HCT116 (cell line): ENCODE data around the gene ANKRD23. TPM values are rescaled to one million over a fixed set of nuclear protein-coding genes. Genes with fewer than 3 reads are reported as not detected.

Experiments used
- ATAC-seq: fragments of 200-7000 bp; cut with Tn5 transposase; 2 replicates; pipeline ENCODE4 v1.9.1; 2020; ENCODE audit warnings: mild to moderate bottlenecking, moderate library complexity
- BruUV-seq: library from RNA; stranded (reverse); fragments of 400-500 nt; replicated peaks from 2 replicates; lab custom pipeline; 2021; lab: Mats Ljungman, UMichigan
- CTCF ChIA-PET: fragments of 300-600 bp; sonication (Branson Sonifier 250); formaldehyde crosslinking; loops from one replicate; lab custom pipeline; 2021; ENCODE audit warnings: antibody characterized with exemption; lab: Charles Lee
- POLR2A ChIA-PET: fragments of 300-600, 350-600 bp; sonication (Branson Sonifier 250); formaldehyde crosslinking; loops from one replicate; lab custom pipeline; 2021; ENCODE audit warnings: antibody characterized with exemption; lab: Charles Lee
- RAD21 ChIA-PET, 2 experiments: fragments of 300-600 bp; sonication (Branson Sonifier 250); formaldehyde crosslinking; loops; one replicate each; lab custom pipeline; 2023; ENCODE audit warnings: low total read pairs in 2 of 2; ENCODE audit not compliant: uncharacterized antibody in 2 of 2, unreplicated experiment in 2 of 2, low non-redundant PET in 1 of 2; lab: Charles Lee
- DNase-seq: peaks from one replicate; pipeline ENCODE4 v3.0.0-alpha.2; 2010; ENCODE audit warnings: low read depth, low spot score
- H2AFZ ChIP-seq: fragments of 200-600 bp; shearing (Covaris generic), sonication (generic); 2 replicates; pipeline ENCODE4 v1.6.1; 2017; ENCODE audit warnings: low read depth, mixed run types, mixed read lengths, antibody characterized with exemption, low read length; ENCODE audit not compliant: poor library complexity, severe bottlenecking
- H3K27ac ChIP-seq: 2 replicates; pipeline ENCODE4 v1.5.1; 2012; ENCODE audit warnings: low read depth, low read length
- H3K27me3 ChIP-seq: fragments of 200-600 bp; sonication (generic); 2 replicates; pipeline ENCODE4 v1.6.1; 2016; ENCODE audit warnings: mixed run types, low read length, mixed read lengths; ENCODE audit not compliant: insufficient read depth
- H3K36me3 ChIP-seq, 2 experiments: fragments of 200-500 bp in 1 of 2; fragments of 200-600 bp in 1 of 2; sonication (Bioruptor generic) in 1 of 2; sonication (generic) in 1 of 2; 2 replicates each; pipeline versions ENCODE4 v1.5.1 to v1.6.1; 2014 to 2016; ENCODE audit warnings: low read length in 2 of 2, inconsistent platforms in 1 of 2, mixed read lengths in 1 of 2, mixed run types in 1 of 2; ENCODE audit not compliant: insufficient read depth in 2 of 2, control insufficient read depth in 1 of 2
- H3K4me1 ChIP-seq, 2 experiments: fragments of 200-600 bp in 1 of 2; sonication (generic) in 1 of 2; 2 replicates each; pipeline versions ENCODE4 v1.5.1 to v1.6.1; 2012 to 2017; ENCODE audit warnings: low read length in 2 of 2, inconsistent platforms in 1 of 2, mild to moderate bottlenecking in 1 of 2, mixed read lengths in 1 of 2, mixed run types in 1 of 2, moderate library complexity in 1 of 2; ENCODE audit not compliant: insufficient read depth in 2 of 2, control insufficient read depth in 1 of 2
- H3K4me2 ChIP-seq: fragments of 200-600 bp; sonication (generic); 2 replicates; pipeline ENCODE4 v1.6.1; 2017; ENCODE audit warnings: mixed run types, low read length, mixed read lengths
- H3K4me3 ChIP-seq, 2 experiments: fragments of 200-600 bp in 1 of 2; sonication (generic) in 1 of 2; replicated peaks in 1 of 2; 2 replicates each; pipeline ENCODE4 v1.5.1; 2011 to 2016; ENCODE audit warnings: low read length in 2 of 2, control low read depth in 1 of 2, low read depth in 1 of 2, mild to moderate bottlenecking in 1 of 2, mixed read lengths in 1 of 2, mixed run types in 1 of 2
- H3K79me2 ChIP-seq: fragments of 200-600 bp; sonication (generic); 2 replicates; pipeline ENCODE4 v1.6.1; 2017; ENCODE audit warnings: mild to moderate bottlenecking, mixed run types, low read length, moderate library complexity, mixed read lengths; ENCODE audit not compliant: insufficient read depth
- H3K9ac ChIP-seq: fragments of 200-600 bp; sonication (generic); 2 replicates; pipeline ENCODE4 v1.6.1; 2016; ENCODE audit warnings: low read length, mixed read lengths
- H3K9me2 ChIP-seq: fragments of 200-600 bp; sonication (generic), shearing (Covaris generic); 2 replicates; pipeline ENCODE4 v1.6.1; 2017; ENCODE audit warnings: mixed run types, mild to moderate bottlenecking, moderate library complexity; ENCODE audit not compliant: insufficient read depth
- H3K9me3 ChIP-seq, 2 experiments: fragments of 200-500 bp in 1 of 2; fragments of 200-600 bp in 1 of 2; sonication (Bioruptor generic) in 1 of 2; sonication (generic) in 1 of 2; 2 replicates each; pipeline ENCODE4 v1.6.1; 2014 to 2017; ENCODE audit warnings: low read length in 2 of 2, mixed read lengths in 2 of 2, inconsistent platforms in 1 of 2, low read depth in 1 of 2, mild to moderate bottlenecking in 1 of 2, mixed run types in 1 of 2, moderate library complexity in 1 of 2; ENCODE audit not compliant: control insufficient read depth in 1 of 2, insufficient read depth in 1 of 2
- H4K20me1 ChIP-seq: fragments of 200-600 bp; sonication (generic), shearing (Covaris generic); 2 replicates; pipeline ENCODE4 v1.6.1; 2017; ENCODE audit warnings: mixed run types, mild to moderate bottlenecking, moderate library complexity; ENCODE audit not compliant: insufficient read depth
- CBX3 ChIP-seq: IDR thresholded peaks from 2 replicates; pipeline ENCODE4 v1.6.1; 2012; ENCODE audit warnings: low read depth
- EZH2 ChIP-seq: fragments of 200-600 bp; sonication (generic); IDR thresholded peaks from 2 replicates; pipeline ENCODE4 v1.6.1; 2017; ENCODE audit warnings: antibody characterized with exemption, mixed run types
- FOSL1 ChIP-seq: IDR thresholded peaks from 2 replicates; pipeline ENCODE4 v1.6.1; 2012; ENCODE audit warnings: low read depth
- JUND ChIP-seq: IDR thresholded peaks from 2 replicates; pipeline ENCODE4 v1.6.1; 2012
- POLR2AphosphoS5 ChIP-seq: IDR thresholded peaks from 2 replicates; pipeline ENCODE4 v1.6.1; 2011; ENCODE audit warnings: mild to moderate bottlenecking, low read depth, low read length, moderate library complexity
- SP1 ChIP-seq: IDR thresholded peaks from 2 replicates; pipeline ENCODE4 v1.6.1; 2012; ENCODE audit warnings: low read depth
- TCF7L2 ChIP-seq: IDR thresholded peaks from 2 replicates; pipeline ENCODE4 v1.7.0; 2011; ENCODE audit warnings: borderline replicate concordance, inconsistent platforms; ENCODE audit not compliant: insufficient read depth, insufficient read length; ENCODE audit errors: extremely low read depth
- YY1 ChIP-seq: IDR thresholded peaks from 2 replicates; pipeline ENCODE4 v1.6.1; 2011; ENCODE audit warnings: low read length, low read depth, moderate library complexity, mild to moderate bottlenecking; ENCODE audit not compliant: insufficient replicate concordance; ENCODE audit errors: extremely low read depth
- ZBTB33 ChIP-seq: IDR thresholded peaks from 2 replicates; pipeline ENCODE4 v1.6.1; 2011; ENCODE audit warnings: mild to moderate bottlenecking, low read length, moderate library complexity; ENCODE audit not compliant: insufficient replicate concordance; ENCODE audit errors: extremely low read depth
- ZNF274 ChIP-seq: fragments of 200-500 bp; sonication (Bioruptor generic); IDR thresholded peaks from 2 replicates; pipeline ENCODE4 v1.6.1; 2014; ENCODE audit warnings: mild to moderate bottlenecking, low read depth, low read length, inconsistent platforms
- intact Hi-C: fragments of 100-400 bp; cut with micrococcal nuclease; formaldehyde crosslinking; loops from 2 replicates; pipeline ENCODE4 v1.10.0; 2022
- total RNA-seq: library from RNA; stranded (reverse); gene quantifications from one replicate; pipeline ENCODE4 v1.2.1, GENCODE V29; 2021; ENCODE audit not compliant: unreplicated experiment
- TF ChIP-seq, protein P1 (sequence below): IDR thresholded peaks from 2 replicates; pipeline ENCODE4 v1.6.1; 2012

Gene ANKRD23
- total RNA-seq, 1 experiment from 2014 or later, result 1.4 TPM

DNA sequence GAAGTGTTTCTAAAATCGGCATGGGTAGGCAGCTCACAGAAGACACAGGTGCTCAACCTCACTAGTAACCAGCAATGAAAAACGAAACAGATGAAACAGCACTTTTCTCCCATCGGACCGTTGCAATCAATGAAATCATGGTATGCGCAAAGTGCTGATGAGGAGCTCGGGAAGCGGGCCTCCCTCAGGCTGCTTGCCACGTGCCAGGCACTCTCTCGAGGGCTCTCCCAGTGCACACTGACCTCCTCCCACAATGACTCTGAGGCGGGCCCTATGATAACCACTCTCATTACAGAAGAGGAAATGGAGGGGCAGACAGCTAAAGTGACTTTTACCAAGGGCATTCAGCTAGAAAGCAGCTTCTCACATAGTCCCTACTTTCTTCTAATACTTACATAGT lies 3.8 kb upstream of the ANKRD23 start:
- ATAC-seq (no peak), DNase-seq (no peak)
- H3K4me1 ChIP-seq, result no peaks in the 10 kb centered on the region
- no peaks in the 10 kb centered on the region for H3K9me3 ChIP-seq
- peaks cover 14 to 18% of the 10 kb centered on the region in 2 experiments; a peak in 3 of 4 replicates for H3K36me3 ChIP-seq
- no peaks in the 10 kb centered on the region for H3K27me3 ChIP-seq
- RAD21 ChIA-PET, result no interaction called here
- H3K4me2 ChIP-seq, result no peak overlapping the region
- H3K9me2 ChIP-seq, result no peaks in the 10 kb centered on the region
- H3K9ac ChIP-seq, result no peak overlapping the region
- H3K79me2 ChIP-seq, result no peaks in the 10 kb centered on the region
- POLR2A ChIA-PET, result no interaction called here
- no peak overlapping the region for H3K4me3 ChIP-seq
- no peak for TF ChIP-seq ZNF274
- no peak for TF ChIP-seq FOSL1
- no TSS peak for BruUV-seq
- intact Hi-C loops, result no loop called here
- no peak overlapping the region for H2AFZ ChIP-seq
- H3K27ac ChIP-seq, result no peak overlapping the region
- CTCF ChIA-PET, result no interaction called here
- no peaks in the 10 kb centered on the region for H4K20me1 ChIP-seq

- no peak for TF ChIP-seq CBX3
- H3K36me3 ChIP-seq, result peaks cover 11 to 12% of the 10 kb centered on the region in 2 experiments; a peak in 3 of 4 replicates
- H3K4me3 ChIP-seq, result no peak overlapping the region
- no peak overlapping the region for H2AFZ ChIP-seq
- no peak overlapping the region for H3K4me2 ChIP-seq
- no peaks in the 10 kb centered on the region for H3K4me1 ChIP-seq
- no peak overlapping the region for H3K27ac ChIP-seq
- no peaks in the 10 kb centered on the region for H4K20me1 ChIP-seq
- RAD21 ChIA-PET, result no interaction called here
- H3K9ac ChIP-seq, result no peak overlapping the region
- POLR2A ChIA-PET, result no interaction called here
- no peaks in the 10 kb centered on the region for H3K79me2 ChIP-seq
- BruUV-seq, result no TSS peak
- no peak for DNase-seq
- no peak for ATAC-seq
- H3K9me3 ChIP-seq, result no peaks in the 10 kb centered on the region
- no peaks in the 10 kb centered on the region for H3K9me2 ChIP-seq
- intact Hi-C loops, result no loop called here
- no peaks in the 10 kb centered on the region for H3K27me3 ChIP-seq
- CTCF ChIA-PET, result no interaction called here
Observed at GRCh38 chr2:96846825-96847224, 3.0 kb upstream of the ANKRD23 start.

- TF ChIP-seq YY1 (no peak), JUND (no peak), SP1 (no peak), EZH2 (no peak), POLR2AphosphoS5 (no peak), TCF7L2 (no peak), ZBTB33 (no peak)
- TF ChIP-seq, protein P1, sequence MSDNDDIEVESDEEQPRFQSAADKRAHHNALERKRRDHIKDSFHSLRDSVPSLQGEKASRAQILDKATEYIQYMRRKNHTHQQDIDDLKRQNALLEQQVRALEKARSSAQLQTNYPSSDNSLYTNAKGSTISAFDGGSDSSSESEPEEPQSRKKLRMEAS, result no peak
Observed at GRCh38 chr2:96844405-96844808, 586 bp upstream of the ANKRD23 start.

More at GRCh38 chr2:96844405-96844808, 586 bp upstream of the ANKRD23 start:
- H3K79me2 ChIP-seq, result no peaks in the 10 kb centered on the region
- H3K9ac ChIP-seq, result no peak overlapping the region
- no peaks in the 10 kb centered on the region for H4K20me1 ChIP-seq
- H3K4me3 ChIP-seq, result no peak overlapping the region
- ChIA-PET RAD21 (interaction anchor here in 1 of 2 experiments (0.7 kb wide), 1 partner anchor 116 kb away, joined by 3 read pairs; no protein-coding TSS in a partner anchor), CTCF (no interaction called here), POLR2A (no interaction called here)
- H3K4me2 ChIP-seq, result no peak overlapping the region
- peaks cover 4 to 11% of the 10 kb centered on the region in 2 experiments; a peak in 3 of 4 replicates for H3K36me3 ChIP-seq
- no peaks in the 10 kb centered on the region for H3K9me3 ChIP-seq
- no peak overlapping the region for H3K27ac ChIP-seq
- H3K4me1 ChIP-seq, result no peaks in the 10 kb centered on the region
- intact Hi-C loops, result no loop called here
- DNase-seq (no peak), ATAC-seq (no peak)
- BruUV-seq, result no TSS peak
- no peaks in the 10 kb centered on the region for H3K9me2 ChIP-seq
- H3K27me3 ChIP-seq, result no peaks in the 10 kb centered on the region
- H2AFZ ChIP-seq, result no peak overlapping the region
